K562 (cell line): ENCODE data around the gene HGFAC. TPM values are rescaled to one million over a fixed set of nuclear protein-coding genes. Genes with fewer than 3 reads are reported as not detected.

Experiments
- ATAC-seq: fragments of 200-7000 bp; cut with Tn5 transposase; 3 replicates; pipeline ENCODE4 v1.9.1; 2020; ENCODE audit warnings: moderate library complexity
- BruUV-seq: library from RNA; stranded (reverse); fragments of 400-500 nt; replicated peaks from 2 replicates; lab custom pipeline; 2021; lab: Mats Ljungman, UMichigan
- CTCF ChIA-PET: fragments of 300-600 bp; formaldehyde crosslinking; extraction: SDS; loops from one replicate; lab custom pipeline; 2021; ENCODE audit warnings: low intra/inter-chr PET ratio; lab: Yijun Ruan, JAX
- POLR2A ChIA-PET: fragments of 300-600, 350-650 bp; sonication (Branson Sonifier 250); formaldehyde crosslinking; extraction: SDS; loops from one replicate; lab custom pipeline; 2021; ENCODE audit warnings: antibody characterized with exemption, inconsistent platforms; lab: Yijun Ruan, JAX
- DNase-seq, 4 experiments: peaks; one replicate each; pipeline versions ENCODE4 v3.0.0 to v3.0.0-alpha.2; 2011 to 2018; ENCODE audit warnings: low spot score in 3 of 4, mixed read lengths in 3 of 4; ENCODE audit errors: extremely low read depth in 1 of 4
- FAIRE-seq: peaks from 2 replicates; lab custom pipeline; 2011; peaks lifted over from hg19 to GRCh38; lab: Jason Lieb, UNC
- H2AFZ ChIP-seq: 2 replicates; pipeline ENCODE4 v1.6.0; 2011; ENCODE audit warnings: low read depth, low read length, control low read depth, inconsistent platforms
- H3K27ac ChIP-seq: fragments of 200-600 bp; 3 replicates; pipeline ENCODE4 v1.8.0; 2011; ENCODE audit warnings: low read depth, mild to moderate bottlenecking, control low read depth, inconsistent platforms, low read length, moderate library complexity, mixed read lengths; ENCODE audit errors: extremely low read depth
- H3K27me3 ChIP-seq, 2 experiments: fragments of 300-600 bp in 1 of 2; 2 replicates in 1 of 2; 3 replicates in 1 of 2; pipeline versions ENCODE4 v1.6.0 to v1.8.0; 2011; ENCODE audit warnings: inconsistent platforms in 2 of 2, low read length in 2 of 2, mild to moderate bottlenecking in 1 of 2, mixed read lengths in 1 of 2, moderate library complexity in 1 of 2; ENCODE audit not compliant: control insufficient read depth in 2 of 2, insufficient read depth in 2 of 2
- H3K36me3 ChIP-seq: fragments of 300-600 bp; 3 replicates; pipeline ENCODE4 v1.8.0; 2011; ENCODE audit warnings: mild to moderate bottlenecking, low read length, inconsistent platforms; ENCODE audit not compliant: control insufficient read depth, insufficient read depth
- H3K4me1 ChIP-seq, 2 experiments: fragments of 200-600 bp in 1 of 2; replicated peaks in 1 of 2; 2 replicates in 1 of 2; 3 replicates in 1 of 2; pipeline versions ENCODE4 v1.5.1 to v1.8.0; 2011; ENCODE audit warnings: inconsistent platforms in 2 of 2, low read length in 2 of 2, mild to moderate bottlenecking in 1 of 2, mixed read lengths in 1 of 2, moderate library complexity in 1 of 2; ENCODE audit not compliant: control insufficient read depth in 2 of 2, insufficient read depth in 2 of 2
- H3K4me2 ChIP-seq: 2 replicates; pipeline ENCODE4 v1.6.1; 2011; ENCODE audit warnings: low read length, control low read depth, inconsistent platforms, mixed read lengths; ENCODE audit not compliant: insufficient read depth
- H3K4me3 ChIP-seq: fragments of 200-600 bp; sonication (generic), shearing (Covaris generic); 2 replicates; pipeline ENCODE4 v1.5.1; 2016; ENCODE audit warnings: control low read depth, inconsistent platforms
- H3K79me2 ChIP-seq: fragments of 200-600 bp; 3 replicates; pipeline ENCODE4 v1.8.0; 2011; ENCODE audit warnings: low read length, inconsistent platforms; ENCODE audit not compliant: control insufficient read depth, insufficient read depth
- H3K9ac ChIP-seq, 2 experiments: 2 replicates each; pipeline versions ENCODE4 v1.6.0 to v1.6.1; 2011; ENCODE audit warnings: low read depth in 2 of 2, low read length in 2 of 2, control low read depth in 1 of 2, inconsistent platforms in 1 of 2, mild to moderate bottlenecking in 1 of 2, mixed read lengths in 1 of 2; ENCODE audit not compliant: insufficient read depth in 1 of 2
- H3K9me1 ChIP-seq: one replicate; pipeline ENCODE4 v1.6.0; 2011; ENCODE audit warnings: inconsistent platforms, mild to moderate bottlenecking, low read length, moderate library complexity; ENCODE audit not compliant: control insufficient read depth, insufficient read depth
- H3K9me3 ChIP-seq: replicated peaks from 2 replicates; pipeline ENCODE4 v1.5.1; 2011; ENCODE audit warnings: low read depth, low read length, inconsistent platforms; ENCODE audit not compliant: control insufficient read depth, insufficient read depth
- H4K20me1 ChIP-seq: replicated peaks from 2 replicates; pipeline ENCODE4 v1.6.1; 2011; ENCODE audit warnings: low read length, inconsistent platforms, mixed read lengths; ENCODE audit not compliant: control insufficient read depth, insufficient read depth
- DMBX1 ChIP-seq: fragments of 250-450 bp; sonication (Bioruptor Pico); IDR thresholded peaks from 2 replicates; pipeline ENCODE4 v1.8.0; 2022; ENCODE audit warnings: inconsistent platforms, mild to moderate bottlenecking, moderate library complexity, borderline replicate concordance
- KLF10 ChIP-seq: fragments of 250-450 bp; sonication (Bioruptor Pico); IDR thresholded peaks from 2 replicates; pipeline ENCODE4 v1.6.1; 2021; ENCODE audit warnings: matching md5 sums
- NCOA2 ChIP-seq, 2 experiments: fragments of 450-650 bp; IDR thresholded peaks; 2 replicates each; pipeline ENCODE4 v1.6.1; 2018; ENCODE audit warnings: mild to moderate bottlenecking in 2 of 2, moderate library complexity in 1 of 2; ENCODE audit not compliant: partially characterized antibody in 2 of 2
- RAD21 ChIP-seq, 2 experiments: fragments of 250-450 bp in 1 of 2; fragments of 450-650 bp in 1 of 2; sonication (Bioruptor Pico) in 1 of 2; formaldehyde crosslinking in 1 of 2; IDR thresholded peaks in 1 of 2; conservative IDR thresholded peaks in 1 of 2; 2 replicates each; pipeline versions ENCODE4 v1.4.0 to v1.8.0; 2020 to 2022; ENCODE audit warnings: mild to moderate bottlenecking in 2 of 2, moderate library complexity in 1 of 2
- RNF219 ChIP-seq: fragments of 250-450 bp; sonication (Bioruptor Pico); IDR thresholded peaks from 2 replicates; pipeline ENCODE4 v1.5.0; 2022; ENCODE audit warnings: mild to moderate bottlenecking
- SIRT6 ChIP-seq: IDR thresholded peaks from one replicate; pipeline ENCODE4 v1.6.1; 2012; ENCODE audit warnings: low read depth, mild to moderate bottlenecking, control low read depth, inconsistent platforms, low read length, moderate library complexity
- SRSF7 ChIP-seq: fragments of 200-400 bp; formaldehyde crosslinking; optimal IDR thresholded peaks from 2 replicates; pipeline ENCODE3; 2017; ENCODE audit warnings: mild to moderate bottlenecking, low read depth, low read length
- TCF7L2 ChIP-seq: fragments of 150-350 bp; IDR thresholded peaks from 2 replicates; pipeline ENCODE4 v1.6.1; 2016; ENCODE audit warnings: low read depth, mild to moderate bottlenecking, low read length, moderate library complexity
- ZNF143 ChIP-seq: sonication (generic); formaldehyde crosslinking; IDR thresholded peaks from 2 replicates; pipeline ENCODE4 v1.9.0; 2022; ENCODE audit warnings: mild to moderate bottlenecking, missing genetic modification reagents
- ZNF551 ChIP-seq: fragments of 250-450 bp; sonication (Bioruptor Pico); IDR thresholded peaks from 2 replicates; pipeline ENCODE4 v1.5.0; 2021; ENCODE audit warnings: mild to moderate bottlenecking, moderate library complexity
- WGBS: fragments of 100-300 bp; shearing (Covaris generic); methylation state at CpG from one replicate; pipeline ENCODE4 v1.1.6; 2016; ENCODE audit warnings: low coverage, mixed read lengths; ENCODE audit not compliant: insufficient coverage; ENCODE audit errors: missing lambda C conversion rate; 5-methylcytosine and 5-hydroxymethylcytosine counted together
- in situ Hi-C: fragments of 300-500 bp; cut with MboI; formaldehyde crosslinking; loops from 4 replicates; pipeline ENCODE4 v1.15.0; 2018; ENCODE audit warnings: inconsistent platforms, mixed read lengths
- intact Hi-C: fragments of 100-400 bp; cut with micrococcal nuclease; formaldehyde crosslinking; loops from 2 replicates; pipeline ENCODE4 v1.14.2; 2022
- polyA plus RNA-seq, 8 experiments: library from polyadenylated mRNA; depleted of rRNA in 4 of 8; stranded (reverse) in 5 of 8; unstranded in 3 of 8; fragments of >200 nt; fragmentation: Nextera tagmentation in 2 of 8; fragmentation: Illumina TruSeq in 1 of 8; extraction: Ambion mirVana in 2 of 8; extraction: Trizol in 1 of 8; gene quantifications; 2 replicates each; pipeline versions ENCODE4 v1.2.1 to v1.2.3, GENCODE V29; 2011 to 2014; ENCODE audit warnings: inconsistent platforms in 1 of 8, missing spikeins in 1 of 8
- total RNA-seq, 7 experiments: library from RNA; depleted of rRNA in 6 of 7; stranded (reverse); fragments of >200 nt in 6 of 7; fragmentation: Illumina TruSeq in 2 of 7; extraction: Trizol in 2 of 7; gene quantifications; 2 replicates each; pipeline versions ENCODE4 v1.2.1 to v1.2.3, GENCODE V29; 2011 to 2021; ENCODE audit warnings: low replicate concordance in 1 of 7

HGFAC gene
- total and polyA plus RNA-seq, 9 of the 15 experiments (the other 6 are each of a cell fraction or from before 2014, with no cell fraction given): 0.13 TPM; not detected in 8

GRCh38 chr4:3419836-3420605 is 21.7 kb upstream of the HGFAC start:
- ChIA-PET POLR2A (interaction anchor here (0.7 kb wide), 2 partner anchors 22 to 33 kb away, joined by 3 read pairs; no protein-coding TSS in a partner anchor), CTCF (no interaction called here)
- H3K4me2 ChIP-seq: no peak overlapping the region
- DNase-seq (no peak), FAIRE-seq (no peak), ATAC-seq (no peak)
- no peaks in the 10 kb centered on the region for H3K79me2 ChIP-seq
- H3K9me3 ChIP-seq: no peaks in the 10 kb centered on the region
- intact Hi-C loops: no loop called here
- TF ChIP-seq KLF10 (CRISPR knock-in tag) (no peak), RNF219 (CRISPR knock-in tag) (no peak), ZNF551 (CRISPR knock-in tag) (no peak), DMBX1 (CRISPR knock-in tag) (no peak), SIRT6 (no peak), SRSF7 (no peak), ZNF143 (CRISPR knock-in tag) (no peak), NCOA2 (IDR thresholded peaks at IDR 0.05; ENCODE audit: partially characterized antibody in 2 of 2) (no peak), TCF7L2 (no peak), RAD21 (CRISPR knock-in tag; conservative IDR thresholded peaks at IDR 0.05 in 1 of 2, IDR thresholded peaks at IDR 0.05 in 1 of 2) (no peak)
- H2AFZ ChIP-seq: no peak overlapping the region
- H3K9me1 ChIP-seq: no peaks in the 10 kb centered on the region
- no peak overlapping the region for H3K4me3 ChIP-seq
- peaks cover 7% of the 10 kb centered on the region; the same call in 1 of the 2 replicates for H4K20me1 ChIP-seq
- H3K27ac ChIP-seq: no peak overlapping the region
- H3K4me1 ChIP-seq: peaks cover 0 to 17% of the 10 kb centered on the region in 2 experiments; a peak in 1 of 5 replicates
- peaks cover 0 to 26% of the 10 kb centered on the region in 2 experiments; a peak in 2 of 5 replicates for H3K27me3 ChIP-seq
- in situ Hi-C loops: no loop called here
- no TSS peak for BruUV-seq
- H3K36me3 ChIP-seq: no peaks in the 10 kb centered on the region
- 37% methylated on average over 13 of the region's 15 CpGs for WGBS
- no peak overlapping the region for H3K9ac ChIP-seq
